Keratinocyte (primary cell): ENCODE measurements around the gene NOS3. TPM values are rescaled to one million over a fixed set of nuclear protein-coding genes. Genes with fewer than 3 reads are reported as not detected.

ENCODE experiments used
- DNase-seq: peaks from one replicate; pipeline ENCODE4 v3.0.0-alpha.2; 2011; ENCODE audit warnings: low read depth, missing footprints, low spot score
- FAIRE-seq: peaks from 2 replicates; lab custom pipeline; 2011; peaks lifted over from hg19 to GRCh38; lab: Jason Lieb, UNC
- H2AFZ ChIP-seq: 2 replicates; pipeline ENCODE4 v1.6.0; 2012; ENCODE audit warnings: low read length, control low read depth, inconsistent platforms; ENCODE audit not compliant: control insufficient read depth
- H3K27ac ChIP-seq: 2 replicates; pipeline ENCODE4 v1.5.1; 2011; ENCODE audit warnings: low read length; ENCODE audit not compliant: control insufficient read depth, insufficient read depth
- H3K27me3 ChIP-seq: 3 replicates; pipeline ENCODE4 v1.6.0; 2011; ENCODE audit warnings: low read length; ENCODE audit not compliant: control insufficient read depth, insufficient read depth; ENCODE audit errors: extremely low read depth
- H3K36me3 ChIP-seq, 2 experiments: 2 replicates in 1 of 2; 3 replicates in 1 of 2; pipeline ENCODE4 v1.5.1; 2011; ENCODE audit warnings: low read length in 2 of 2, mild to moderate bottlenecking in 1 of 2; ENCODE audit not compliant: control insufficient read depth in 2 of 2, insufficient read depth in 2 of 2; ENCODE audit errors: extremely low read depth in 1 of 2
- H3K4me1 ChIP-seq: 3 replicates; pipeline ENCODE4 v1.5.1; 2011; ENCODE audit warnings: low read length; ENCODE audit not compliant: control insufficient read depth, insufficient read depth; ENCODE audit errors: extremely low read depth
- H3K4me2 ChIP-seq: 3 replicates; pipeline ENCODE4 v1.6.0; 2011; ENCODE audit warnings: low read depth, low read length; ENCODE audit not compliant: control insufficient read depth, insufficient read depth; ENCODE audit errors: extremely low read depth
- H3K4me3 ChIP-seq, 3 experiments: fragments of 200-600 bp in 1 of 3; sonication (generic) in 1 of 3; 2 replicates in 2 of 3; 3 replicates in 1 of 3; pipeline ENCODE4 v1.5.1; 2011 to 2016; ENCODE audit warnings: low read length in 3 of 3, mild to moderate bottlenecking in 3 of 3, control low read depth in 2 of 3, inconsistent platforms in 1 of 3, low read depth in 1 of 3, mixed read lengths in 1 of 3, mixed run types in 1 of 3, moderate library complexity in 1 of 3; ENCODE audit not compliant: control insufficient read depth in 2 of 3, insufficient read depth in 2 of 3; ENCODE audit errors: extremely low read depth in 1 of 3
- H3K79me2 ChIP-seq: 2 replicates; pipeline ENCODE4 v1.6.0; 2012; ENCODE audit warnings: low read length; ENCODE audit not compliant: control insufficient read depth, insufficient read depth
- H3K9ac ChIP-seq: 3 replicates; pipeline ENCODE4 v1.6.0; 2011; ENCODE audit warnings: low read length; ENCODE audit not compliant: control insufficient read depth, insufficient read depth; ENCODE audit errors: extremely low read depth
- H3K9me1 ChIP-seq: 3 replicates; pipeline ENCODE4 v1.6.0; 2011; ENCODE audit warnings: low read length; ENCODE audit not compliant: control insufficient read depth, insufficient read depth; ENCODE audit errors: extremely low read depth
- H3K9me3 ChIP-seq: 2 replicates; pipeline ENCODE4 v1.5.1; 2012; ENCODE audit warnings: low read depth, low read length; ENCODE audit not compliant: control insufficient read depth
- H4K20me1 ChIP-seq: 3 replicates; pipeline ENCODE4 v1.6.0; 2011; ENCODE audit warnings: low read length; ENCODE audit not compliant: control insufficient read depth, insufficient read depth; ENCODE audit errors: extremely low read depth
- EZH2 ChIP-seq: IDR thresholded peaks from one replicate; pipeline ENCODE4 v1.6.1; 2012; ENCODE audit warnings: inconsistent platforms, mild to moderate bottlenecking, low read length, moderate library complexity
- dilution Hi-C: fragments of 300-500 bp; cut with MboI; formaldehyde crosslinking; loops from one replicate; pipeline ENCODE4 v1.7.0; 2020; ENCODE audit warnings: low sequenced_read_pairs; ENCODE audit not compliant: extremely low pct_ligation_motif_present
- polyA plus RNA-seq, 5 experiments: library from polyadenylated mRNA; depleted of rRNA in 3 of 5; stranded (reverse) in 3 of 5; stranded (forward) in 1 of 5; unstranded in 1 of 5; fragments of >200 nt; gene quantifications; 1 replicate in 1 of 5; 2 replicates in 3 of 5; 3 replicates in 1 of 5; pipeline versions ENCODE4 v1.2.1 to v1.2.3, GENCODE V29; 2011 to 2012; ENCODE audit warnings: missing spikeins in 2 of 5, low read depth in 1 of 5, low replicate concordance in 1 of 5
- TF ChIP-seq, protein P1 (sequence below), 3 experiments: IDR thresholded peaks in 1 of 3; conservative IDR thresholded peaks in 1 of 3; optimal IDR thresholded peaks in 1 of 3; 2 replicates in 2 of 3; 3 replicates in 1 of 3; pipeline versions ENCODE3 to v1.5.1; 2011; ENCODE audit warnings: low read length in 3 of 3, mild to moderate bottlenecking in 3 of 3, moderate library complexity in 2 of 3, control low read depth in 1 of 3, inconsistent platforms in 1 of 3; ENCODE audit not compliant: insufficient read depth in 2 of 3; ENCODE audit errors: extremely low read depth in 1 of 3

The NOS3 gene
- polyA plus RNA-seq, 1 donor (not counting 4 experiments of a cell fraction or from before 2014, with no cell fraction given) = 0.77 TPM

DNA sequence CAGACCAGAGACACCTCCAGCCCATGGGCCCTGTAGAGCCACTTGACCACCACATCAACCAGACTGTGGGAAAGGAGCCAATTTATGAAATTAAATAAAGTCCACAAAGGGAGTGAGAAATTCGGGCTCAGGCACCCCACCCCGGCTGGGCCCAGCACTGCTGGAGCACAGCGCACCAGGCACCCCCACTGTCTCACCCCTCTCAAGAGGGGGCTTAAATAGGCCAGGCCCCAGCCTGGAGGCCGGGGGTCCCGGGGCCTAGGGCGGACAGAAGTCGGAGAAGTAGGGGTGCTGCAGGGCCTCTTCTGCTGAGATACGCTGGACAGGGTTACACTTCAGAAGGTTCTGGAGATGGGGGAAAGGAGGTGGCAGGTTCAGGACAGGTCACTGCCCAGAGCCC is 62.9 kb downstream of the NOS3 start:
- Histone ChIP-seq H3K4me2 (no peak overlapping the region), H2AFZ (no peak overlapping the region), H3K27ac (no peak overlapping the region), H3K4me3 (no peak overlapping the region), H3K4me1 (peaks cover 17% of the 10 kb centered on the region), H4K20me1 (no peaks in the 10 kb centered on the region), H3K27me3 (peaks cover 4% of the 10 kb centered on the region), H3K9ac (no peak overlapping the region), H3K9me3 (no peaks in the 10 kb centered on the region), H3K36me3 (peaks cover 3 to 7% of the 10 kb centered on the region in 2 experiments), H3K9me1 (no peaks in the 10 kb centered on the region), H3K79me2 (no peaks in the 10 kb centered on the region)
- dilution Hi-C loops = no loop called here
- DNase-seq (no peak), FAIRE-seq (no peak)
- no peak for TF ChIP-seq EZH2
- TF ChIP-seq, protein P1, sequence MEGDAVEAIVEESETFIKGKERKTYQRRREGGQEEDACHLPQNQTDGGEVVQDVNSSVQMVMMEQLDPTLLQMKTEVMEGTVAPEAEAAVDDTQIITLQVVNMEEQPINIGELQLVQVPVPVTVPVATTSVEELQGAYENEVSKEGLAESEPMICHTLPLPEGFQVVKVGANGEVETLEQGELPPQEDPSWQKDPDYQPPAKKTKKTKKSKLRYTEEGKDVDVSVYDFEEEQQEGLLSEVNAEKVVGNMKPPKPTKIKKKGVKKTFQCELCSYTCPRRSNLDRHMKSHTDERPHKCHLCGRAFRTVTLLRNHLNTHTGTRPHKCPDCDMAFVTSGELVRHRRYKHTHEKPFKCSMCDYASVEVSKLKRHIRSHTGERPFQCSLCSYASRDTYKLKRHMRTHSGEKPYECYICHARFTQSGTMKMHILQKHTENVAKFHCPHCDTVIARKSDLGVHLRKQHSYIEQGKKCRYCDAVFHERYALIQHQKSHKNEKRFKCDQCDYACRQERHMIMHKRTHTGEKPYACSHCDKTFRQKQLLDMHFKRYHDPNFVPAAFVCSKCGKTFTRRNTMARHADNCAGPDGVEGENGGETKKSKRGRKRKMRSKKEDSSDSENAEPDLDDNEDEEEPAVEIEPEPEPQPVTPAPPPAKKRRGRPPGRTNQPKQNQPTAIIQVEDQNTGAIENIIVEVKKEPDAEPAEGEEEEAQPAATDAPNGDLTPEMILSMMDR (optimal IDR thresholded peaks at IDR 0.05 in 1 of 3, IDR thresholded peaks at IDR 0.05 in 1 of 3, conservative IDR thresholded peaks at IDR 0.05 in 1 of 3; ENCODE audit: extremely low read depth in 1 of 3, insufficient read depth in 2 of 3, low read length in 3 of 3) = no peak

DNA sequence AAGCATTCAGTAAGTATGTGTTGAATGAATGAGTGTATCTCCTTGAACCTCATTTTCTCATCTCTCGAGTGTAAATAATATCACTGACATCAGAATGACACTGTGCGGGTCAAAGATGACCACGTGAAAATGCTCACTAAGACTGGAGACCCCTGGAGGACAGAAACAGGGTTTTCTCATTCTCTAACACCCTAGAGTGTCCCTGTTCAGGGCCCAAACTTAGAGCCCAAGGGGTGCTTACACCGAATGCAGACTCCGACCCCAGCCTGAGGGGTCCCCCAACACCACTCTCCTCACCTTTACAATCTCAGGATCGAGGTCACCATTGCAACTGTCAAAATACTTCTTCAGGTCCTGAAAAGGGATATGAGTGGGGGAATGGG is 65.5 kb downstream of the NOS3 start:
- FAIRE-seq = no peak
- dilution Hi-C loops = no loop called here
- Histone ChIP-seq H3K4me1 (peaks cover 24% of the 10 kb centered on the region), H3K36me3 (peaks cover 3 to 7% of the 10 kb centered on the region in 2 experiments), H3K79me2 (peaks cover 15% of the 10 kb centered on the region), H2AFZ (no peak overlapping the region), H3K9ac (no peak overlapping the region), H3K27ac (no peak overlapping the region), H3K9me3 (no peaks in the 10 kb centered on the region), H4K20me1 (no peaks in the 10 kb centered on the region), H3K9me1 (no peaks in the 10 kb centered on the region), H3K4me2 (peak overlapping the region; percentile 99), H3K27me3 (no peaks in the 10 kb centered on the region), H3K4me3 (no peak overlapping the region)
- no peak for DNase-seq
- no peak for TF ChIP-seq EZH2
- TF ChIP-seq, protein P1 (optimal IDR thresholded peaks at IDR 0.05 in 1 of 3, IDR thresholded peaks at IDR 0.05 in 1 of 3, conservative IDR thresholded peaks at IDR 0.05 in 1 of 3; ENCODE audit: extremely low read depth in 1 of 3, insufficient read depth in 2 of 3, low read length in 3 of 3) = no peak
